Motor neuron (in vitro differentiated cells): Measurements from ENCODE around the gene ZSCAN22. TPM values are rescaled to one million over a fixed set of nuclear protein-coding genes. Genes with fewer than 3 reads are reported as not detected.

ENCODE experiments used
- ATAC-seq, 8 experiments: fragments of 200-7000 bp; cut with Tn5 transposase; replicated peaks in 6 of 8; 2 replicates each; pipeline ENCODE4 v1.8.0; 2021; ENCODE audit warnings: mild to moderate bottlenecking in 8 of 8, moderate library complexity in 8 of 8
- H3K27ac ChIP-seq, 2 donors: fragments of 250-450 bp; sonication (Bioruptor Pico); 2 replicates each; pipeline ENCODE4 v1.9.0; 2021; ENCODE audit warnings: antibody characterized with exemption in 2 of 2, mild to moderate bottlenecking in 2 of 2, moderate library complexity in 1 of 2
- H3K4me1 ChIP-seq, 2 donors: fragments of 250-450 bp; sonication (Bioruptor Pico); replicated peaks in 1 of 2; 2 replicates each; pipeline ENCODE4 v1.6.1; 2021; ENCODE audit warnings: antibody characterized with exemption in 2 of 2, mild to moderate bottlenecking in 2 of 2, moderate library complexity in 1 of 2
- H3K4me3 ChIP-seq, 5 donors: fragments of 250-450 bp; sonication (Bioruptor Pico); 2 replicates each; pipeline ENCODE4 v1.9.0; 2021; ENCODE audit warnings: antibody characterized with exemption in 5 of 5, mild to moderate bottlenecking in 5 of 5, moderate library complexity in 4 of 5
- WGBS, 10 experiments: fragments of 450-650 bp; shearing (Covaris generic); methylation state at CpG; one replicate each; pipeline ENCODE4 v1.0.0; 2022; 5-methylcytosine and 5-hydroxymethylcytosine counted together
- in situ Hi-C, 9 experiments: fragments of 400-800 bp; cut with MboI; loops; one replicate each; pipeline ENCODE4 v1.15.0; 2021; ENCODE audit warnings: low sequenced_read_pairs in 9 of 9, low pct_unique_long_range_greater_than_20kb in 2 of 9; ENCODE audit not compliant: unreplicated experiment in 9 of 9
- total RNA-seq, 8 experiments: library from RNA; unstranded; fragments of 300-600 nt; gene quantifications; 2 replicates each; pipeline versions ENCODE4 v1.2.3 to v1.2.4, GENCODE V29; 2022

ZSCAN22 gene
- total RNA-seq, 8 experiments from 2014 or later, result 2.0 to 4.1 (median 3.3) TPM

DNA sequence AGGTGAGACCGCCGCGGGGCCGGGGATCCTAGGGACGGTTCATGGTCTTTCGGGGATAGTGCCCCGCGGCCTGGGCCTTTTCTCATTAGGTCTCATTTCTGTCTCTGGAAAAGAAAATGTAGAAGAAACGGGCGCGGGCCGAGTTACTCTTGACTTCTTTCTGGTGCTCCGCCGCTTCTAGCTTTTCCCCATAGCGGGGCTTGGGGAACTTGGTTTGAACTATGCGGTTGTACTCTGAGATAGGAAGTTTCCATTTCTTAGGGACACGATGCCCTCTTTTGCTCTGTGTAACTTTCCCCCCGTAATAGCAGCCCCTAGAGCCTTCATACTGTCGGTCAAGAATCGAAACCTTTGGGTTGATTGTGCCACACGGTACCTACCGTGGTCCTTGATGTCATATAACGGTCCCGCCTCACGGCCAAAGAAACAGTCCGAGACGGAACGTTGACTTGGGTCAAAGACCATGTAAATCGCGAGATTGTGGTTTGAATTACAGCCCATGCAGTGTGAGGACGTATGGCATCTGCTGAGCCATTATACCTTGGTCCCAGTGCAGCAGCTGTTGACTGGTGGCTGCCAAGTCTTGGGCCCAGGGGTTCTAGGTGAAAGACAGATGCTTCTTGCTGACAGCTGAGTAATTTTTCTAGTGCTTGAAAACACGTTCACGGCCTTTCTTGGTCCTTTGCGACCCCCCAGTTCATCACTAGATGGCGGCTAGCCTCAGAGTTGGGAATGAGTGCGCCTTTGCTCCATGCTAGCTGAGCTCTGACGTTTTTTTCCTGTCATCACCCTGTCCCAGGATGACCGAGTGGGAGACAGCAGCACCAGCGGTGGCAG, 60.8 kb downstream of the ZSCAN22 start:
- Histone ChIP-seq H3K4me1 (peaks cover 16 to 18% of the 10 kb centered on the region in 2 donors), H3K27ac (peak overlapping the region; percentile 98 to 99), H3K4me3 (peak overlapping the region; percentile 57 to 84 (median 65))
- in situ Hi-C loops, result no loop called here
- peak in 2 of 8 experiments; percentile 0 to 3 for ATAC-seq
- 0 to 21% (median 6%) methylated on average over 1 to 25 of the region's 39 CpGs for WGBS, 10 experiments

GRCh38 chr19:58388175-58388526, 61.4 kb downstream of the ZSCAN22 start:
- peak overlapping the region; percentile 57 to 84 (median 65) for H3K4me3 ChIP-seq
- H3K4me1 ChIP-seq, result peaks cover 16 to 18% of the 10 kb centered on the region in 2 donors
- no peak overlapping the region for H3K27ac ChIP-seq
- in situ Hi-C loops, result no loop called here
- no peak for ATAC-seq
- 43 to 100% (median 90%) methylated on average over 1 to 3 of the region's 3 CpGs; no CpG with 5 or more reads in 4 of the 10 experiments for WGBS, 10 experiments

Other genes with a start within 250 kb of the ZSCAN22 start
- 100 to 1,000 TPM in 4 of 8 experiments, 10 to 100 TPM in 2, 1 to 10 TPM in 2; 7.9 to 170 (median 103) TPM for gene ZSCAN18, start 228.8 kb upstream of the ZSCAN22 start, total RNA-seq
- gene ZNF329, start 176.2 kb upstream of the ZSCAN22 start, total RNA-seq, result 10 to 100 TPM in 5 of 8 experiments, 1 to 10 TPM in 3; 4.3 to 23.2 (median 16.1) TPM
- 10 to 100 TPM; 17.0 to 40.6 (median 28.2) TPM for gene ZNF274, start 143.9 kb upstream of the ZSCAN22 start, total RNA-seq
- 10 to 100 TPM; 23.7 to 63.5 (median 40.8) TPM for gene ZNF544, start 98.1 kb upstream of the ZSCAN22 start, total RNA-seq
- gene ZNF8, start 48.0 kb upstream of the ZSCAN22 start, total RNA-seq, result 10 to 100 TPM in 5 of 8 experiments, 1 to 10 TPM in 3; 5.7 to 15.7 (median 10.6) TPM
- gene ERVK3-1, start 21.6 kb upstream of the ZSCAN22 start, total RNA-seq, result 10 to 100 TPM; 38.0 to 72.5 (median 53.6) TPM
- 10 to 100 TPM in 6 of 8 experiments, 1 to 10 TPM in 1, not detected in 1; 4.4 to 84.0 (median 63.6) TPM for gene A1BG, start 26.5 kb downstream of the ZSCAN22 start, total RNA-seq
- 10 to 100 TPM in 1 of 8 experiments, 1 to 10 TPM in 5, under 1 TPM in 2; 0.61 to 10.2 (median 5.3) TPM for gene ZNF497, start 35.8 kb downstream of the ZSCAN22 start, total RNA-seq
- 1 to 10 TPM; 1.1 to 3.2 (median 1.6) TPM for gene ZNF837, start 54.0 kb downstream of the ZSCAN22 start, total RNA-seq
- gene RPS5, start 60.3 kb downstream of the ZSCAN22 start, total RNA-seq, result 1,000 to 10,000 TPM; 1,054 to 2,751 (median 1,702) TPM
- gene RNF225, start 68.7 kb downstream of the ZSCAN22 start, total RNA-seq, result not detected
- 10 to 100 TPM; 15.1 to 23.3 (median 17.5) TPM for gene ZNF584, start 81.7 kb downstream of the ZSCAN22 start, total RNA-seq
- 10 to 100 TPM in 2 of 8 experiments, 1 to 10 TPM in 6; 5.2 to 13.2 (median 7.4) TPM for gene ZNF132, start 113.2 kb downstream of the ZSCAN22 start, total RNA-seq
- gene ZNF324B, start 124.6 kb downstream of the ZSCAN22 start, total RNA-seq, result 10 to 100 TPM in 5 of 8 experiments, 1 to 10 TPM in 3; 7.3 to 14.5 (median 10.5) TPM
- gene ZNF324, start 140.1 kb downstream of the ZSCAN22 start, total RNA-seq, result 10 to 100 TPM in 7 of 8 experiments, 1 to 10 TPM in 1; 8.5 to 21.3 (median 17.2) TPM
- gene ZNF446, start 149.4 kb downstream of the ZSCAN22 start, total RNA-seq, result 10 to 100 TPM; 11.8 to 19.8 (median 14.6) TPM
- gene SLC27A5, start 185.0 kb downstream of the ZSCAN22 start, total RNA-seq, result 10 to 100 TPM; 11.0 to 26.3 (median 20.2) TPM
- gene ZBTB45, start 192.8 kb downstream of the ZSCAN22 start, total RNA-seq, result 10 to 100 TPM in 3 of 8 experiments, 1 to 10 TPM in 5; 6.5 to 15.4 (median 7.7) TPM
- 100 to 1,000 TPM; 195 to 521 (median 274) TPM for gene TRIM28, start 217.1 kb downstream of the ZSCAN22 start, total RNA-seq
- 100 to 1,000 TPM; 106 to 165 (median 138) TPM for gene CHMP2A, start 228.1 kb downstream of the ZSCAN22 start, total RNA-seq
- gene UBE2M, start 231.6 kb downstream of the ZSCAN22 start, total RNA-seq, result 10 to 100 TPM; 49.3 to 82.7 (median 70.9) TPM
- gene MZF1, start 246.3 kb downstream of the ZSCAN22 start, total RNA-seq, result 10 to 100 TPM; 14.6 to 49.3 (median 17.0) TPM